GM21367 (cell line): ENCODE results near the gene RGSL1.

Experiments used
- ATAC-seq: cut with Tn5 transposase; IDR thresholded peaks from one replicate; pipeline ENCODE4 v1.9.1; 2021; ENCODE audit not compliant: unreplicated experiment

The RGSL1 gene

GRCh38 chr1:182450087-182450486 lies at the start of gene RGSL1:
Gene RGSL1, plus strand, starts transcription at chr1:182450146. Its CDS starts 20 bp downstream, at chr1:182450166.
- no peak for ATAC-seq

GRCh38 chr1:182400567-182400966 lies 49.4 kb upstream of the RGSL1 start, which contains the start of gene TEDDM1:
Gene TEDDM1, minus strand, starts transcription at chr1:182400667. Its CDS starts 182 bp downstream, at chr1:182400485.
- ATAC-seq = no peak

- no peak for ATAC-seq
These were observed 45.2 kb upstream of the RGSL1 start for GRCh38 chr1:182404781-182405180.

GRCh38 chr1:182405578-182405977 lies 44.4 kb upstream of the RGSL1 start:
- ATAC-seq = no peak

- ATAC-seq = no peak
These were observed 43.9 kb upstream of the RGSL1 start for GRCh38 chr1:182406012-182406411.

- no peak for ATAC-seq
These were observed 42.2 kb upstream of the RGSL1 start for GRCh38 chr1:182407724-182408123.

GRCh38 chr1:182408435-182409075 lies 41.4 kb upstream of the RGSL1 start:
- no peak for ATAC-seq

- ATAC-seq = no peak
These were observed 39.8 kb upstream of the RGSL1 start for GRCh38 chr1:182410138-182410537.

GRCh38 chr1:182410620-182411273 lies 39.2 kb upstream of the RGSL1 start:
- ATAC-seq = no peak

GRCh38 chr1:182413486-182413885 lies 36.5 kb upstream of the RGSL1 start:
- no peak for ATAC-seq

- no peak for ATAC-seq
These were observed 36.0 kb upstream of the RGSL1 start for GRCh38 chr1:182413969-182414368.

- ATAC-seq = no peak
These were observed 34.2 kb upstream of the RGSL1 start for GRCh38 chr1:182415789-182416188.

GRCh38 chr1:182426442-182427430 lies 23.2 kb upstream of the RGSL1 start:
- ATAC-seq = peak; percentile 63

- no peak for ATAC-seq
These were observed 21.9 kb upstream of the RGSL1 start for GRCh38 chr1:182428043-182428442.

- peak; percentile 26 for ATAC-seq
These were observed 19.5 kb upstream of the RGSL1 start for GRCh38 chr1:182430263-182431068.

- ATAC-seq = no peak
These were observed 18.7 kb upstream of the RGSL1 start for GRCh38 chr1:182431278-182431677.

- ATAC-seq = no peak
These were observed 16.4 kb upstream of the RGSL1 start for GRCh38 chr1:182433580-182433979.

- no peak for ATAC-seq
These were observed 11.6 kb upstream of the RGSL1 start for GRCh38 chr1:182438326-182438725.

- ATAC-seq = no peak
These were observed 8.2 kb upstream of the RGSL1 start for GRCh38 chr1:182441719-182442118.

- ATAC-seq = no peak
These were observed 7.6 kb upstream of the RGSL1 start for GRCh38 chr1:182442333-182442732.

GRCh38 chr1:182444497-182444896 lies 5.4 kb upstream of the RGSL1 start:
- no peak for ATAC-seq
